Stimulated activated CD4-positive, alpha-beta T cell treated with anti-CD3 and anti-CD28 coated beads, Interleukin-1b, Interleukin-23, amount 100 ng/mL, for 48 hours (primary cell): Measurements from ENCODE around the gene SLC25A44.
"Not testable (repeated sequence)": the region's sequence is repeated elsewhere in the genome, so short reads cannot be mapped to it uniquely, and the experiment has no call there.

Source experiments
- DNase-seq: peaks from one replicate; pipeline ENCODE4 v3.0.0-alpha.2; 2020

SLC25A44 gene

GRCh38 chr1:156164125-156164831, 29.6 kb upstream of the SLC25A44 start:
- no peak for DNase-seq

- no peak for DNase-seq
These were observed 28.8 kb upstream of the SLC25A44 start for GRCh38 chr1:156165083-156165482.

GRCh38 chr1:156167536-156167935, 26.4 kb upstream of the SLC25A44 start:
- DNase-seq, result no peak

- no peak for DNase-seq
These were observed 21.0 kb upstream of the SLC25A44 start for GRCh38 chr1:156172696-156173470.

GRCh38 chr1:156176610-156177210, 17.2 kb upstream of the SLC25A44 start:
- DNase-seq, result no peak

- DNase-seq, result no peak
These were observed 15.8 kb upstream of the SLC25A44 start for GRCh38 chr1:156177919-156178654.

- DNase-seq, result no peak
These were observed 13.4 kb upstream of the SLC25A44 start for GRCh38 chr1:156180471-156180870.

GRCh38 chr1:156181391-156181924, 12.4 kb upstream of the SLC25A44 start:
- DNase-seq, result not testable (repeated sequence)

- not testable (repeated sequence) for DNase-seq
These were observed 11.7 kb upstream of the SLC25A44 start for GRCh38 chr1:156182010-156182779.

- DNase-seq, result not testable (repeated sequence)
These were observed 7.3 kb upstream of the SLC25A44 start for GRCh38 chr1:156186347-156187177.

GRCh38 chr1:156190265-156190664, 3.6 kb upstream of the SLC25A44 start:
- not testable (repeated sequence) for DNase-seq

- DNase-seq, result no peak
These were observed 2.5 kb upstream of the SLC25A44 start for GRCh38 chr1:156191292-156191964.

GRCh38 chr1:156193208-156193487, 756 bp upstream of the SLC25A44 start:
- no peak for DNase-seq

GRCh38 chr1:156194300-156194652, 372 bp downstream of the SLC25A44 start:
- DNase-seq, result no peak

GRCh38 chr1:156195853-156196252, 1.9 kb downstream of the SLC25A44 start:
- no peak for DNase-seq

- DNase-seq, result no peak
These were observed 2.5 kb downstream of the SLC25A44 start for GRCh38 chr1:156196445-156196844.

- peak; percentile 39 for DNase-seq
These were observed 5.0 kb downstream of the SLC25A44 start for GRCh38 chr1:156198831-156199349.

- DNase-seq, result no peak
These were observed 6.1 kb downstream of the SLC25A44 start for GRCh38 chr1:156200044-156200443.

GRCh38 chr1:156203331-156203730, 9.4 kb downstream of the SLC25A44 start:
- DNase-seq, result no peak

GRCh38 chr1:156204686-156205085, 10.8 kb downstream of the SLC25A44 start:
- DNase-seq, result no peak

GRCh38 chr1:156211243-156211642, 17.3 kb downstream of the SLC25A44 start:
- no peak for DNase-seq
